Gastroesophageal sphincter (tissue), 4 donors: ENCODE data around the gene DOCK7. TPM values are rescaled to one million over a fixed set of nuclear protein-coding genes. Genes with fewer than 3 reads are reported as not detected.

ENCODE experiments used
- ATAC-seq: fragments of 150-250 bp; one replicate; pipeline ENCODE4 v1.9.1; 2016; ENCODE audit warnings: mild to moderate bottlenecking, moderate library complexity
- H3K27ac ChIP-seq, 4 donors: fragments of 200-600 bp; sonication (generic) in 3 of 4; 1 replicate in 3 of 4; 2 replicates in 1 of 4; pipeline ENCODE4 v1.5.1; 2016 to 2019
- H3K27me3 ChIP-seq: fragments of 200-600 bp; sonication (generic); one replicate; pipeline ENCODE4 v1.5.1; 2019
- H3K36me3 ChIP-seq, 2 donors: fragments of 200-600 bp; sonication (generic); one replicate each; pipeline ENCODE4 v1.5.1; 2019; ENCODE audit warnings: control low read depth in 1 of 2
- H3K4me1 ChIP-seq, 3 donors: fragments of 200-600 bp; sonication (generic); 1 replicate in 2 of 3; 2 replicates in 1 of 3; pipeline ENCODE4 v1.5.1; 2016 to 2019; ENCODE audit warnings: control low read depth in 2 of 3
- H3K4me3 ChIP-seq, 2 donors: fragments of 200-600 bp; sonication (generic); one replicate each; pipeline ENCODE4 v1.5.1; 2019; ENCODE audit warnings: mild to moderate bottlenecking in 1 of 2, moderate library complexity in 1 of 2
- H3K9me3 ChIP-seq, 3 donors: fragments of 200-600 bp; sonication (generic); one replicate each; pipeline ENCODE4 v1.5.1; 2017 to 2019; ENCODE audit warnings: control low read depth in 2 of 3
- CTCF ChIP-seq, 4 experiments: fragments of 200-600 bp in 2 of 4; fragments of 450-650 bp in 2 of 4; sonication (generic) in 1 of 4; IDR thresholded peaks; one replicate each; pipeline ENCODE4 v1.5.1; 2017 to 2019; ENCODE audit warnings: antibody characterized with exemption in 4 of 4, mild to moderate bottlenecking in 2 of 4, moderate library complexity in 2 of 4
- EP300 ChIP-seq: sonication (generic); formaldehyde crosslinking; IDR thresholded peaks from one replicate; pipeline ENCODE4 v1.6.1; 2017; ENCODE audit warnings: antibody characterized with exemption, mild to moderate bottlenecking
- POLR2A ChIP-seq, 2 donors: fragments of 450-650 bp; IDR thresholded peaks; one replicate each; pipeline ENCODE4 v1.6.1; 2017; ENCODE audit warnings: antibody characterized with exemption in 2 of 2, mild to moderate bottlenecking in 2 of 2, moderate library complexity in 1 of 2
- POLR2AphosphoS5 ChIP-seq: sonication (generic); formaldehyde crosslinking; IDR thresholded peaks from one replicate; pipeline ENCODE4 v1.6.1; 2017; ENCODE audit warnings: antibody characterized with exemption
- WGBS, 2 donors: methylation state at CpG; one replicate each; pipeline ENCODE4 v1.1.5; 2018; ENCODE audit warnings: low coverage in 1 of 2; 5-methylcytosine and 5-hydroxymethylcytosine counted together
- total RNA-seq, 4 donors: library from RNA; depleted of rRNA; stranded (reverse); fragments of >200 nt; gene quantifications; one replicate each; pipeline ENCODE4 v1.1.0, GENCODE V29; 2016

The DOCK7 gene
- total RNA-seq, result 10 to 100 TPM; 30.2 to 50.7 (median 36.2) TPM

- ATAC-seq, result peak; percentile 95
- no peak for TF ChIP-seq EP300
- no peak for TF ChIP-seq CTCF (IDR thresholded peaks at IDR 0.05)
- TF ChIP-seq POLR2AphosphoS5, result peak; percentile 34
- TF ChIP-seq POLR2A (IDR thresholded peaks at IDR 0.05), result peak; percentile 6 to 36
- no peaks in the 10 kb centered on the region for H3K9me3 ChIP-seq
- H3K27ac ChIP-seq, result peak within 1 kb of the TSS; percentile 29 to 92 (median 90)
- peak within 1 kb of the TSS; percentile 56 to 97 for H3K4me3 ChIP-seq
- no peaks in the 10 kb centered on the region for H3K36me3 ChIP-seq
- H3K4me1 ChIP-seq, result peaks cover 4 to 79% (median 20%) of the 10 kb centered on the region in 3 donors
- no peaks in the 10 kb centered on the region for H3K27me3 ChIP-seq
- WGBS, 2 donors, result 0% methylated on average over 1 of the region's 107 CpGs; no CpG with 5 or more reads in 1 of the 2 donors
Measured at GRCh38 chr1:62687903-62688686, at the start of gene DOCK7. Gene DOCK7, minus strand, starts transcription at chr1:62688386. Its CDS starts 122 bp downstream, at chr1:62688264.

GRCh38 chr1:62735491-62736171, 47.4 kb upstream of the DOCK7 start:
- no peaks in the 10 kb centered on the region for H3K27me3 ChIP-seq
- H3K4me1 ChIP-seq, result peaks cover 0 to 5% (median 0%) of the 10 kb centered on the region in 3 donors
- 49 to 90% methylated on average over 1 to 3 of the region's 3 CpGs for WGBS, 2 donors
- TF ChIP-seq POLR2AphosphoS5, result no peak
- no peak for TF ChIP-seq EP300
- TF ChIP-seq CTCF (IDR thresholded peaks at IDR 0.05), result no peak
- no peak overlapping the region for H3K4me3 ChIP-seq
- H3K9me3 ChIP-seq, result no peaks in the 10 kb centered on the region
- no peak for ATAC-seq
- H3K36me3 ChIP-seq, result no peaks in the 10 kb centered on the region
- no peak overlapping the region for H3K27ac ChIP-seq

- 60 to 70% methylated on average over 3 of the region's 3 CpGs for WGBS, 2 donors
- no peak overlapping the region for H3K27ac ChIP-seq
- H3K4me1 ChIP-seq, result peaks cover 0 to 11% (median 0%) of the 10 kb centered on the region in 3 donors
- H3K9me3 ChIP-seq, result no peaks in the 10 kb centered on the region
- H3K36me3 ChIP-seq, result no peaks in the 10 kb centered on the region
- TF ChIP-seq POLR2A (IDR thresholded peaks at IDR 0.05), result no peak
- TF ChIP-seq POLR2AphosphoS5, result no peak
- no peak for TF ChIP-seq CTCF (IDR thresholded peaks at IDR 0.05)
- no peak for TF ChIP-seq EP300
- H3K27me3 ChIP-seq, result no peaks in the 10 kb centered on the region
- H3K4me3 ChIP-seq, result no peak overlapping the region
- ATAC-seq, result no peak
Measured at GRCh38 chr1:62732331-62732730, 44.1 kb upstream of the DOCK7 start.

GRCh38 chr1:62728963-62729362, 40.8 kb upstream of the DOCK7 start:
- Histone ChIP-seq H3K9me3 (no peaks in the 10 kb centered on the region), H3K4me3 (no peak overlapping the region), H3K4me1 (peaks cover 4 to 25% (median 5%) of the 10 kb centered on the region in 3 donors), H3K36me3 (no peaks in the 10 kb centered on the region), H3K27ac (no peak overlapping the region), H3K27me3 (no peaks in the 10 kb centered on the region)
- no peak for TF ChIP-seq EP300
- no peak for TF ChIP-seq POLR2AphosphoS5
- TF ChIP-seq POLR2A (IDR thresholded peaks at IDR 0.05), result no peak
- TF ChIP-seq CTCF (IDR thresholded peaks at IDR 0.05), result no peak
- no peak for ATAC-seq
- 89 to 92% methylated on average over 5 of the region's 5 CpGs for WGBS, 2 donors
